Measurements from ENCODE around the gene METRN. TPM values are rescaled to one million over a fixed set of nuclear protein-coding genes. Genes with fewer than 3 reads are reported as not detected.

Gene METRN
- total RNA-seq, 1 experiment from 2014 or later, result 428 TPM

GRCh38 chr16:764184-764750 is 49.3 kb downstream of the METRN start:
- DNase-seq (ENCODE audit: low spot score), result no peak
- in situ Hi-C loops (cut with HindIII; ENCODE audit: low sequenced_read_pairs), result no loop called here

DNA sequence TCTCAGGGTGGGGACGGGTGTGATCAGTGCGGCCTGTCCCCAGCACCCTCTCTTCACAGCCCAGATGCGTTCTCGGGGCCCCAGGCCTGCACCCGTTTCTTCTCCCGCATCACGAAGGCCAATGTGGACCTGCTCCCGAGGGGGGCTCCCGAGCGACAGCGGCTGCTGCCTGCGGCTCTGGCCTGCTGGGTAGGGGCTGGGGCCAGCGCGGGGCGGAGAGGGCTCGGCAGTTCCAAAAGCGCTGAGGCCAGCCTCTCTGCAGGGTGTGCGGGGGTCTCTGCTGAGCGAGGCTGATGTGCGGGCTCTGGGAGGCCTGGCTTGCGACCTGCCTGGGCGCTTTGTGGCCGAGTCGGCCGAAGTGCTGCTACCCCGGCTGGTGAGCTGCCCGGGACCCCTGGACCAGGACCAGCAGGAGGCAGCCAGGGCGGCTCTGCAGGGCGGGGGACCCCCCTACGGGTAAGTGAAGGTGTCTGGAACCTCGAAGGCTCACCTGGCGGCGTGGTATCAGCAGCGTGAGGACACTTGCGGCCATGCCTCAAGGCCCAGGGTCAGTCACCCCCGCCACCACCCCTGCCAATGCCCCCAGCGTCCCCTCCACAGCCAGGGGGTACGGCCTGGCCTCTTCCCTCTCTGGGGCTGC is 50.0 kb downstream of the METRN start:
- in situ Hi-C loops (cut with HindIII; ENCODE audit: low sequenced_read_pairs), result no loop called here
- DNase-seq (ENCODE audit: low spot score), result no peak

GRCh38 chr16:765488-765865 is 50.6 kb downstream of the METRN start:
- DNase-seq (ENCODE audit: low spot score), result no peak
- in situ Hi-C loops (cut with HindIII; ENCODE audit: low sequenced_read_pairs), result no loop called here

- in situ Hi-C loops (cut with HindIII; ENCODE audit: low sequenced_read_pairs), result no loop called here
- no peak for DNase-seq (ENCODE audit: low spot score)
These were observed 51.3 kb downstream of the METRN start for GRCh38 chr16:766008-766819.

- in situ Hi-C loops (cut with HindIII; ENCODE audit: low sequenced_read_pairs), result no loop called here
- DNase-seq (ENCODE audit: low spot score), result no peak
These were observed 52.1 kb downstream of the METRN start for GRCh38 chr16:766820-767640.

- DNase-seq (ENCODE audit: low spot score), result no peak
- in situ Hi-C loops (cut with HindIII; ENCODE audit: low sequenced_read_pairs), result no loop called here
These were observed 52.9 kb downstream of the METRN start for GRCh38 chr16:767743-768235.

DNA sequence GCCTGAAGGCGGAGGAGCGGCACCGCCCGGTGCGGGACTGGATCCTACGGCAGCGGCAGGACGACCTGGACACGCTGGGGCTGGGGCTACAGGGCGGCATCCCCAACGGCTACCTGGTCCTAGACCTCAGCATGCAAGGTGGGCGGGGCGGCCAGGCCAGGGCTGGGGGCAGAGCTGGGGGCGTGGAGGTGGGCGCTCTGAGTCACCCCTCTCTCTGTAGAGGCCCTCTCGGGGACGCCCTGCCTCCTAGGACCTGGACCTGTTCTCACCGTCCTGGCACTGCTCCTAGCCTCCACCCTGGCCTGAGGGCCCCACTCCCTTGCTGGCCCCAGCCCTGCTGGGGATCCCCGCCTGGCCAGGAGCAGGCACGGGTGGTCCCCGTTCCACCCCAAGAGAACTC is 53.5 kb downstream of the METRN start:
- in situ Hi-C loops (cut with HindIII; ENCODE audit: low sequenced_read_pairs), result no loop called here
- no peak for DNase-seq (ENCODE audit: low spot score)

Other genes with a start within 250 kb of the METRN start
- 38.8 and 54.3 TPM in 2 replicates for gene CAPN15, start 187.4 kb upstream of the METRN start, total RNA-seq (2014; rRNA removed; shearing (Covaris generic))
- 0.41 and 2.3 TPM in 2 replicates for gene PRR35, start 154.7 kb upstream of the METRN start, total RNA-seq (2014; rRNA removed; shearing (Covaris generic))
- gene NHLRC4, start 148.1 kb upstream of the METRN start, total RNA-seq (2014; rRNA removed; shearing (Covaris generic)), result 2.7 and 4.1 TPM in 2 replicates
- gene PIGQ, start 145.2 kb upstream of the METRN start, total RNA-seq (2014; rRNA removed; shearing (Covaris generic)), result 38.8 and 54.4 TPM in 2 replicates
- 28.6 and 32.2 TPM in 2 replicates for gene RAB40C, start 125.1 kb upstream of the METRN start, total RNA-seq (2014; rRNA removed; shearing (Covaris generic))
- gene WFIKKN1, start 84.1 kb upstream of the METRN start, total RNA-seq (2014; rRNA removed; shearing (Covaris generic)), result 44.6 and 64.4 TPM in 2 replicates
- 119 and 161 TPM in 2 replicates for gene METTL26, start 78.8 kb upstream of the METRN start, total RNA-seq (2014; rRNA removed; shearing (Covaris generic))
- 65.4 and 108 TPM in 2 replicates for gene MCRIP2, start 73.3 kb upstream of the METRN start, total RNA-seq (2014; rRNA removed; shearing (Covaris generic))
- gene WDR90, start 65.8 kb upstream of the METRN start, total RNA-seq (2014; rRNA removed; shearing (Covaris generic)), result 25.0 and 39.8 TPM in 2 replicates
- 83.4 and 104 TPM in 2 replicates for gene RHOT2, start 47.0 kb upstream of the METRN start, total RNA-seq (2014; rRNA removed; shearing (Covaris generic))
- gene RHBDL1, start 39.4 kb upstream of the METRN start, total RNA-seq (2014; rRNA removed; shearing (Covaris generic)), result 1.1 and 1.5 TPM in 2 replicates
- gene STUB1, start 34.7 kb upstream of the METRN start, total RNA-seq (2014; rRNA removed; shearing (Covaris generic)), result 145 and 207 TPM in 2 replicates
- gene JMJD8, start 30.8 kb upstream of the METRN start, total RNA-seq (2014; rRNA removed; shearing (Covaris generic)), result 3.8 and 4.0 TPM in 2 replicates
- 6.2 and 7.9 TPM in 2 replicates for gene WDR24, start 24.7 kb upstream of the METRN start, total RNA-seq (2014; rRNA removed; shearing (Covaris generic))
- gene FBXL16, start 9.3 kb upstream of the METRN start, total RNA-seq (2014; rRNA removed; shearing (Covaris generic)), result 14.6 and 19.4 TPM in 2 replicates
- gene ANTKMT, start 6.0 kb downstream of the METRN start, total RNA-seq (2014; rRNA removed; shearing (Covaris generic)), result 45.5 and 47.6 TPM in 2 replicates
- gene CCDC78, start 11.3 kb downstream of the METRN start, total RNA-seq (2014; rRNA removed; shearing (Covaris generic)), result 20.0 and 26.4 TPM in 2 replicates
- gene HAGHL, start 12.0 kb downstream of the METRN start, total RNA-seq (2014; rRNA removed; shearing (Covaris generic)), result 42.3 and 43.1 TPM in 2 replicates
- 29.6 and 49.4 TPM in 2 replicates for gene CIAO3, start 25.9 kb downstream of the METRN start, total RNA-seq (2014; rRNA removed; shearing (Covaris generic))
- gene MSLN, start 45.6 kb downstream of the METRN start, total RNA-seq (2014; rRNA removed; shearing (Covaris generic)), result 0.14 and 1.8 TPM in 2 replicates
- gene RPUSD1, start 73.3 kb downstream of the METRN start, total RNA-seq (2014; rRNA removed; shearing (Covaris generic)), result 69.3 and 95.5 TPM in 2 replicates
- 60.2 and 61.4 TPM in 2 replicates for gene CHTF18, start 73.5 kb downstream of the METRN start, total RNA-seq (2014; rRNA removed; shearing (Covaris generic))
- gene GNG13, start 85.6 kb downstream of the METRN start, total RNA-seq (2014; rRNA removed; shearing (Covaris generic)), result 0.17 TPM in 1 of 2 replicates, not detected in the other

All from G401 (cell line).